ENCODE results near the gene TBKBP1.
"Not testable (repeated sequence)": the region's sequence is repeated elsewhere in the genome, so short reads cannot be mapped to it uniquely, and the experiment has no call there.

The TBKBP1 gene

DNA sequence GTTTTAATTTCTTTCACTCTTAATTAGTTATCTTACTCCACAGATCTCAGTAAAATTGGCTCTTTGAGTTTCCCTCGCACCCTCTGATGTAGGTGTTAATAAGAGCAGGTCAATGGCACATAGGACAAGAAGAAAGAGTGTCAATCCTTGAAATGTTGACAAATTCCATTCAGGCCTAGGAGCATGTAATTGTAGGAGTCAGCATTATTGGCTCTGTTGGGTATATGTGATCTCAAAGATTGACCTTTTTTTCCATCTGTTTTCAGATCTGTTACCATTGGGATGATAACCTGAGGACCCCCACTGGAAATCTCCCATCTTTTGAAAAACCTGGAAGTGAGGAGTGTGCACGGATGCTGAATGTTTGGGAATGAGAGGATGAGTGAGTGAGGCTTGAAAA lies 11.8 kb upstream of the TBKBP1 start:
- Histone ChIP-seq H3K4me3 (ENCODE audit: low read depth, low read length) (no peak overlapping the region), H3K9ac (ENCODE audit: low read depth, low read length) (no peak overlapping the region), H3K27ac (ENCODE audit: low read depth, low read length) (no peak overlapping the region), H3K9me3 (ENCODE audit: control insufficient read depth, insufficient read depth, low read length) (no peaks in the 10 kb centered on the region), H3K27me3 (ENCODE audit: control insufficient read depth, insufficient read depth, low read length) (no peaks in the 10 kb centered on the region), H3K4me1 (ENCODE audit: control insufficient read depth, insufficient read depth, low read length) (peaks cover 3% of the 10 kb centered on the region), H3K36me3 (ENCODE audit: control insufficient read depth, insufficient read depth, low read length) (peaks cover 88% of the 10 kb centered on the region)

DNA sequence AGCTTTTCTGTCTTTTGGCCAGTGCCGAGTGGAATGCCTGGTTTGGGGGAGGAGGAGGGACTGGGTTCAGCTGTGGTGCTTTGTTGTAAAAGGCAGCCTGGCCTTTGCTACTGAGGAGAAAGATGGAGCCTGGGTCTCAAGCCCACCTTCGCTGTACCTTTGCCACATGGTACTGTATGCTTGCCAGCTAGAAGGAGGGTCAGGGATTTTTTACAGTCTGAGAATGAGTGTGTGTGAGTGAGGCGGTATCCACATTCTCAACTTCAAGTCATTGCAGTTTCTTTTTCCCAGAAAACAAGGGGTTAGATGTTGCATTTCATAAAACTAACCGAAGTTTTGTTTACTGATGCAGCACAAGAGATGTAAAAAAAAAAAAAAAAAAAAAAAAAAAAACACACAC lies 11.2 kb upstream of the TBKBP1 start:
- H3K27ac ChIP-seq (ENCODE audit: low read depth, low read length); H3K27me3 ChIP-seq (ENCODE audit: control insufficient read depth, insufficient read depth, low read length); H3K4me1 ChIP-seq (ENCODE audit: control insufficient read depth, insufficient read depth, low read length); H3K9ac ChIP-seq (ENCODE audit: low read depth, low read length); H3K9me3 ChIP-seq (ENCODE audit: control insufficient read depth, insufficient read depth, low read length); H3K4me3 ChIP-seq (ENCODE audit: low read depth, low read length): not testable (repeated sequence)
- peaks cover 82% of the 10 kb centered on the region for H3K36me3 ChIP-seq (ENCODE audit: control insufficient read depth, insufficient read depth, low read length)

DNA sequence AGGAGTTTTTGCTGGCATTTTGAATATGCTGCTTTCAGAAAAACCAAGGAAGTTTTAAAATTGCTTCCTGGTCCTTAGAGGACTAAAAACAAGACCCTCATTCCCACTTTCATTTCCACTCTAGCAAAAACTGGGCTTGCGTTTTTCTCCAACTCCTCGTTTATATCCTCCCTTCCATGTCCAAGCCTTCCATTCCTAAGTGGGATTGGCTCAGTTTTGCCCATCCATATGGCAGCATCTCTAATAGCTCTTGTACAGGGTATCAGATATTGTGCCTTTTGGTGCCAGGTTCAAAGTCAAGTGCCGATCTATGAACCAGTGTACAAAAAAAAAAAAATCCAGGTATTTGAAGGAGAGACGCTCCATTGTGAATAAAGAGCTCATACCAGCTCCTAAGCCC lies 9.9 kb upstream of the TBKBP1 start:
- H3K27me3 ChIP-seq (ENCODE audit: control insufficient read depth, insufficient read depth, low read length) = no peaks in the 10 kb centered on the region
- no peak overlapping the region for H3K27ac ChIP-seq (ENCODE audit: low read depth, low read length)
- no peaks in the 10 kb centered on the region for H3K9me3 ChIP-seq (ENCODE audit: control insufficient read depth, insufficient read depth, low read length)
- peaks cover 69% of the 10 kb centered on the region for H3K36me3 ChIP-seq (ENCODE audit: control insufficient read depth, insufficient read depth, low read length)
- peaks cover 13% of the 10 kb centered on the region for H3K4me1 ChIP-seq (ENCODE audit: control insufficient read depth, insufficient read depth, low read length)
- H3K9ac ChIP-seq (ENCODE audit: low read depth, low read length) = no peak overlapping the region
- H3K4me3 ChIP-seq (ENCODE audit: low read depth, low read length) = no peak overlapping the region

DNA sequence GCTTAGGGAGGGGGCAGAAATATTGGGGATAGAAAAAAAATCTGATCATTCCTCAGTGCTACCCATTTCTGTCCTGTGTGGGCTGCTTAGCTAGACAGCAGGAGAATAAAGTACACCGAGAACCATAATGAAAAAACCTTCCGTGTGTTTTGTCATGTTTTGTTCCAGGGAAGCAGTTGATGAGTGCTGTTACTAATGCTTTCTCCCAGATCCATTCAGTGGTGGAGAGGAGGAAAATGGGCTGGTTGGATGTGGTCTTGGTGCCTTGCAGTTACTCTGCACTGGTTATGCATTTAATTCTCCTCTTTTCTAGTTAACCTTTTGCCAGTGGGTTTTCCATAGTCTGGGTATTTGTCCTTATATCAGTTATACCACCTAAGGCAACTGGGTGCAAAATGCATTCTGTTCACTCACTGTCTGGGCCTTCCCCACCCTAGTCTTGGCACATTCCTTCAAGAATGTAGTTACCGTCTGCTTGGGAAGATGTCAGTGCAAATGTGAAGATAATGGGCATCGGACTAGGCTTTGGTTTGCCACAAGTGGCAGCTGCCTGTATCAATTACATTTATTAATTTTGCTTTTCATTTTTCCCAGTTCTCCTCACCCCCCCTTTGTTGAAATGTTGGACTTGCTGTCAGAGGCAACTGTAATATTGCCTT lies 9.3 kb upstream of the TBKBP1 start:
- peaks cover 62% of the 10 kb centered on the region for H3K36me3 ChIP-seq (ENCODE audit: control insufficient read depth, insufficient read depth, low read length)
- no peaks in the 10 kb centered on the region for H3K9me3 ChIP-seq (ENCODE audit: control insufficient read depth, insufficient read depth, low read length)
- no peaks in the 10 kb centered on the region for H3K27me3 ChIP-seq (ENCODE audit: control insufficient read depth, insufficient read depth, low read length)
- peaks cover 13% of the 10 kb centered on the region for H3K4me1 ChIP-seq (ENCODE audit: control insufficient read depth, insufficient read depth, low read length)
- H3K9ac ChIP-seq (ENCODE audit: low read depth, low read length) = no peak overlapping the region
- H3K27ac ChIP-seq (ENCODE audit: low read depth, low read length) = no peak overlapping the region
- no peak overlapping the region for H3K4me3 ChIP-seq (ENCODE audit: low read depth, low read length)

DNA sequence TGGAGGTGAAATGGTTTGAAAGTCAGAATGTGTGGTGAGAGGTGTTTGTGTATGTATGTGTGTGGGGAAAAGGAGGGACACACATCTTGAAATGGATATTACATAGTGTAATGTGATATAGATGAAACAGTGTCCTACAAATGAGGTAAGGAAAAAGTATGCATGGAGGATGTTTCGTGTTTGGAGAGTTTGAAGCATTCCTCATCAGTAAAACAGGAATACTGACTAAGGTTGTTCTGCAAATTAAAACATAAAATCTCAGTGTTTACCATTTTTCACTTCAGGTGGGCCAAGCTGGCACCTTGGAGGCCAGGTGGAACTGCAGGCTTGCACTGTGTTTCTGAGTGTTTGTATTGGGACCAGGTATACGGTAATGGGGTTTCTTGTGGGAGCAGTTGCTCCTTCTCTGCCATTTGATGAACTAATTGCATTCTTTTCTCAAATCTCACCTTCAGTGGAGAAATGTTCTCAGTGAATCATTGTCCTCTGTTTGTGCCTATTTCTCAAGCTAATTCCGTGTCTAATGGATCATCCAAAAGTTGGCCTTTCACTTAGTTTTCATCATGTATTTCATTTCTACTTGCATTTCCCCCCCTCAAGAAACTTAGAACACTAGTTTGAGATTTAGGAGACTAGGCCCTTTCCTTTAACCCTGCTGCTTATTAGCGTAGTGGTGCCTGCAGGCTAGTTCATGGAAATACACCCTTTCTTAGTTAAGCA lies 8.2 kb upstream of the TBKBP1 start:
- Histone ChIP-seq H3K36me3 (ENCODE audit: control insufficient read depth, insufficient read depth, low read length) (peaks cover 52% of the 10 kb centered on the region), H3K27ac (ENCODE audit: low read depth, low read length) (peak overlapping the region; percentile 47), H3K27me3 (ENCODE audit: control insufficient read depth, insufficient read depth, low read length) (no peaks in the 10 kb centered on the region), H3K4me3 (ENCODE audit: low read depth, low read length) (no peak overlapping the region), H3K9me3 (ENCODE audit: control insufficient read depth, insufficient read depth, low read length) (no peaks in the 10 kb centered on the region), H3K4me1 (ENCODE audit: control insufficient read depth, insufficient read depth, low read length) (peaks cover 13% of the 10 kb centered on the region), H3K9ac (ENCODE audit: low read depth, low read length) (no peak overlapping the region)

DNA sequence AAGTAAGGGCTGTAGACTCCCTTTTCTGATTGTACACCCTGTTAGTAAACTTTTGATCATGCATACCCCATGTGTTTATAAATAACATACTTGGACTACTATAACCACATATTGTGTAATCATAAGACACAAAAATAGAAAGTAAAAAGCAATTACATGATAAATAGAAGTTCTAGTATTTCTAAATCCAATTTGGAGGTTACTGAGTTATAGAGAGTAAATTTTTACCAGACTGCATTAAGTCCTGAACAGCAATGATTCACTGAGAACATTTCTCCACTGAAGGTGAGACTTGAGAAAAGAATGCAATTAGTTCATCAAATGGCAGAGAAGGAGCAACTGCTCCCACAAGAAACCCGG lies 7.7 kb upstream of the TBKBP1 start:
- H3K27ac ChIP-seq (ENCODE audit: low read depth, low read length) = peak overlapping the region; percentile 47
- no peaks in the 10 kb centered on the region for H3K27me3 ChIP-seq (ENCODE audit: control insufficient read depth, insufficient read depth, low read length)
- peaks cover 46% of the 10 kb centered on the region for H3K36me3 ChIP-seq (ENCODE audit: control insufficient read depth, insufficient read depth, low read length)
- H3K9me3 ChIP-seq (ENCODE audit: control insufficient read depth, insufficient read depth, low read length) = no peaks in the 10 kb centered on the region
- H3K4me3 ChIP-seq (ENCODE audit: low read depth, low read length) = no peak overlapping the region
- no peak overlapping the region for H3K9ac ChIP-seq (ENCODE audit: low read depth, low read length)
- peaks cover 13% of the 10 kb centered on the region for H3K4me1 ChIP-seq (ENCODE audit: control insufficient read depth, insufficient read depth, low read length)

DNA sequence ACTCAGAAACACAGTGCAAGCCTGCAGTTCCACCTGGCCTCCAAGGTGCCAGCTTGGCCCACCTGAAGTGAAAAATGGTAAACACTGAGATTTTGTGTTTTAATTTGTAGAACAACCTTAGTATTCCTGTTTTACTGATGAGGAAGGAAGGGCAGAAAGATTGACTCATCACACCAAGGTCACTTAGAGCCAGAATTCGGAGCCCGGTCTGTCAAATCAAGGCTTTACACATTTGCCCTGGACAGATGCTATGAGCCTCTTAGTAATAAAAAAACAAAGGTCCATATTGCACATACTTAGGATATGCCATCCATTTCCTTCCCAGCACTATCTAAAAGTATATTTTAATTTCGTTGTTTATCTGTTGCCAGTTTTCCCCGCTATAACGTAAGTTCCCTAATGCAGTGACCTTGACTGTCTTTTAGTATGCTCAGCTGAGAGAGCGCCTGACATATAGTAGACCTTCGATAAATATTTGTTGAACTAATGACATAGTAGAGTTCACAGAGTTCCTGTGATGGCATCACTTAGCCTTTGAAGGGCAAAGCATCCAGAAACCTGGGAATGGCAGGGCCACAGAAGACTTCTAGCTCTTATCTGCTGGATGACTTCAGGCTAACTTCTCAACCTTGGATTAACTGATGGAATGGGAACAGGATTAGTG lies 7.2 kb upstream of the TBKBP1 start:
- no peaks in the 10 kb centered on the region for H3K9me3 ChIP-seq (ENCODE audit: control insufficient read depth, insufficient read depth, low read length)
- H3K4me3 ChIP-seq (ENCODE audit: low read depth, low read length) = no peak overlapping the region
- peaks cover 13% of the 10 kb centered on the region for H3K4me1 ChIP-seq (ENCODE audit: control insufficient read depth, insufficient read depth, low read length)
- H3K9ac ChIP-seq (ENCODE audit: low read depth, low read length) = no peak overlapping the region
- peaks cover 41% of the 10 kb centered on the region for H3K36me3 ChIP-seq (ENCODE audit: control insufficient read depth, insufficient read depth, low read length)
- H3K27me3 ChIP-seq (ENCODE audit: control insufficient read depth, insufficient read depth, low read length) = no peaks in the 10 kb centered on the region
- peak overlapping the region; percentile 47 for H3K27ac ChIP-seq (ENCODE audit: low read depth, low read length)

DNA sequence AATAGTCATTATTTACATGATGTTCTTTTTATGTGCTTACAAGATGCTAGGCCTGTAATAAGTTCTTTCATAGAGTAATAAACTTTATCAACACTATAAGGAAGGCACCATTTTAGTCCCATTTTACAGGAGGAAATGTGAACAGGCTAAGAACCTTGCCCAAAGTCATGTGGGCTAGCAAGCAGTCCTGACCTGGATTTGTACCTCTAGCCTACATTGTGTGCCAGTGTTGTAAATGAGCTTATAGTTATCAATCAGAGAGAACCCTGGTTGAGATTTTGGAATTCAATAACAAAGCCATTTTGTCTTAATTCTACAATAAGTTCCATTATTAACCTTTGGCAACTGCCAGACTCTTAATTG lies 6.7 kb upstream of the TBKBP1 start:
- H3K9ac ChIP-seq (ENCODE audit: low read depth, low read length) = no peak overlapping the region
- H3K27ac ChIP-seq (ENCODE audit: low read depth, low read length) = peak overlapping the region; percentile 47
- H3K9me3 ChIP-seq (ENCODE audit: control insufficient read depth, insufficient read depth, low read length) = no peaks in the 10 kb centered on the region
- peaks cover 36% of the 10 kb centered on the region for H3K36me3 ChIP-seq (ENCODE audit: control insufficient read depth, insufficient read depth, low read length)
- peaks cover 18% of the 10 kb centered on the region for H3K4me1 ChIP-seq (ENCODE audit: control insufficient read depth, insufficient read depth, low read length)
- H3K27me3 ChIP-seq (ENCODE audit: control insufficient read depth, insufficient read depth, low read length) = no peaks in the 10 kb centered on the region
- no peak overlapping the region for H3K4me3 ChIP-seq (ENCODE audit: low read depth, low read length)

DNA sequence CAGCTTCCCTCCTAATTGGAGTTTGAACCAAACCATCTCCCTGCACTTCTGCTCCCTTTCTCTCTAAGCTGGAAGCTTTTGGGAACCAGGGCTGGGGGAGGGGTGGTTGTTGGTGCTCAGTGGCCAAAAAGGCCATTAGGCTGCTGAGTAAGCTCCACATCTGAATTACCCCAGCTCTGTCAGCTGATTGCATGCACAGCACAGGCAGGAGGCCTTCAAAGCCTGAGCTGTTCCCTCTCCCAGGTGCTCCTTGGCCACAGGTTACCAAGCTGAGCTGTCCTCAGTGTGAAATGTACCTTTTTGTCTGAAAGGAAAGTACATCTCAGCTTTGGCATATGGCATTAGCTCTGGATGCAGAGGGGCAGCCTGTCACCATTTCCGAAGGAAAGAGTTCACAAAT lies 6.2 kb upstream of the TBKBP1 start:
- Histone ChIP-seq H3K4me3 (ENCODE audit: low read depth, low read length) (no peak overlapping the region), H3K4me1 (ENCODE audit: control insufficient read depth, insufficient read depth, low read length) (peaks cover 22% of the 10 kb centered on the region)

DNA sequence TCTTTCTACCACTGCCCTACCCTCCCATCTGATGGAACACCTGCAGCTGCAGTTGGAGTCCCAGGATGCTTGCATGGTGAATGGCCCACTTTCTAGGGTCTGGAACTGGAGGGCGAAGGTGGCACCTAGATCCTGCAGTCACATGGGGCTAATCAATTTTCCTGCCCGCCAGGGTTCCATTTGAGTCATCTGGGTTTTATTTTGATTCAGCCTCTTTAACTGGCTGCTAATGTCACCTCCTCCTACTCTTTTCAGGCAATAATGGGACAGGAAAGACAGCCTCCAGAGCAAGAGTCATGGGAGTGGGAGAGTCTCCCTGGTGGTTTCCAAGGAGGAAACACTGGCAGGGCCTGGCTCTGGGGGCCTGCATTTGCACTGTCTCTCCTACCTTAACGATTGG lies 3.8 kb upstream of the TBKBP1 start:
- H3K9me3 ChIP-seq (ENCODE audit: control insufficient read depth, insufficient read depth, low read length) = no peaks in the 10 kb centered on the region
- no peak overlapping the region for H3K4me3 ChIP-seq (ENCODE audit: low read depth, low read length)
- H3K27ac ChIP-seq (ENCODE audit: low read depth, low read length) = peak overlapping the region; percentile 10
- H3K36me3 ChIP-seq (ENCODE audit: control insufficient read depth, insufficient read depth, low read length) = peaks cover 9% of the 10 kb centered on the region
- H3K9ac ChIP-seq (ENCODE audit: low read depth, low read length) = no peak overlapping the region
- H3K4me1 ChIP-seq (ENCODE audit: control insufficient read depth, insufficient read depth, low read length) = peaks cover 29% of the 10 kb centered on the region
- H3K27me3 ChIP-seq (ENCODE audit: control insufficient read depth, insufficient read depth, low read length) = no peaks in the 10 kb centered on the region

More for the DNA sequence above, 6.2 kb upstream of the TBKBP1 start:
- peaks cover 32% of the 10 kb centered on the region for H3K36me3 ChIP-seq (ENCODE audit: control insufficient read depth, insufficient read depth, low read length)
- no peak overlapping the region for H3K9ac ChIP-seq (ENCODE audit: low read depth, low read length)
- H3K27ac ChIP-seq (ENCODE audit: low read depth, low read length) = peak overlapping the region; percentile 47
- no peaks in the 10 kb centered on the region for H3K27me3 ChIP-seq (ENCODE audit: control insufficient read depth, insufficient read depth, low read length)
- H3K9me3 ChIP-seq (ENCODE audit: control insufficient read depth, insufficient read depth, low read length) = no peaks in the 10 kb centered on the region
